PC-3 (cell line): ENCODE results near the gene PHF19. TPM values are rescaled to one million over a fixed set of nuclear protein-coding genes. Genes with fewer than 3 reads are reported as not detected.

ENCODE experiments used
- ATAC-seq: fragments of 200-7000 bp; cut with Tn5 transposase; 2 replicates; pipeline ENCODE4 v1.9.1; 2020; ENCODE audit warnings: mild to moderate bottlenecking, moderate library complexity
- BruUV-seq: library from RNA; stranded (reverse); fragments of 400-500 nt; replicated peaks from 2 replicates; lab custom pipeline; 2021; lab: Mats Ljungman, UMichigan
- CTCF ChIA-PET: fragments of 300-600 bp; sonication (Branson Sonifier 250); formaldehyde crosslinking; loops from one replicate; lab custom pipeline; 2022; ENCODE audit warnings: antibody characterized with exemption; lab: Charles Lee
- POLR2A ChIA-PET: fragments of 300-600 bp; sonication (Branson Sonifier 250); formaldehyde crosslinking; loops from one replicate; lab custom pipeline; 2022; ENCODE audit warnings: antibody characterized with exemption; ENCODE audit not compliant: unreplicated experiment; lab: Charles Lee
- DNase-seq: peaks from one replicate; pipeline ENCODE4 v3.0.0-alpha.2; 2015
- H2AFZ ChIP-seq: fragments of 300-600 bp; sonication (generic); 2 replicates; pipeline ENCODE4 v1.6.0; 2016; ENCODE audit warnings: antibody characterized with exemption, low read length
- H3F3A ChIP-seq: fragments of 300-600 bp; sonication (generic); one replicate; pipeline ENCODE4 v1.6.0; 2017; ENCODE audit warnings: antibody characterized with exemption, low read length, control low read depth, mild to moderate bottlenecking; ENCODE audit not compliant: unreplicated experiment
- H3K27ac ChIP-seq: fragments of 300-600 bp; sonication (generic); 2 replicates; pipeline ENCODE4 v1.5.1; 2016; ENCODE audit warnings: mild to moderate bottlenecking, low read length
- H3K27me3 ChIP-seq: fragments of 300-600 bp; sonication (generic); 2 replicates; pipeline ENCODE4 v1.6.1; 2016; ENCODE audit warnings: low read length, mixed read lengths
- H3K36me3 ChIP-seq: fragments of 300-600 bp; sonication (generic); 2 replicates; pipeline ENCODE4 v1.6.1; 2016; ENCODE audit warnings: low read depth, mixed run types, low read length, mixed read lengths
- H3K4me1 ChIP-seq: fragments of 300-600 bp; sonication (generic); 2 replicates; pipeline ENCODE4 v1.5.1; 2016; ENCODE audit warnings: low read length; ENCODE audit not compliant: insufficient read depth
- H3K4me2 ChIP-seq: fragments of 300-600 bp; sonication (generic); 2 replicates; pipeline ENCODE4 v1.6.0; 2016; ENCODE audit warnings: low read length
- H3K4me3 ChIP-seq: fragments of 300-600 bp; sonication (generic); 2 replicates; pipeline ENCODE4 v1.5.1; 2016; ENCODE audit warnings: mild to moderate bottlenecking, low read length, mixed read lengths
- H3K79me2 ChIP-seq: fragments of 300-600 bp; sonication (generic); 2 replicates; pipeline ENCODE4 v1.6.1; 2017; ENCODE audit warnings: low read length, mixed read lengths
- H3K9ac ChIP-seq: fragments of 300-600 bp; sonication (generic); 2 replicates; pipeline ENCODE4 v1.6.0; 2016; ENCODE audit warnings: mild to moderate bottlenecking, low read length
- H3K9me2 ChIP-seq: fragments of 300-600 bp; sonication (generic); replicated peaks from 2 replicates; pipeline ENCODE4 v1.6.1; 2016; ENCODE audit warnings: mixed run types, low read length, mixed read lengths
- H3K9me3 ChIP-seq: fragments of 300-600 bp; sonication (generic); 2 replicates; pipeline ENCODE4 v1.6.1; 2016; ENCODE audit warnings: low read length, mixed read lengths
- H4K20me1 ChIP-seq: fragments of 300-600 bp; sonication (generic); 2 replicates; pipeline ENCODE4 v1.6.1; 2016; ENCODE audit warnings: low read length, mixed read lengths
- CTCF ChIP-seq: fragments of 300-600 bp; sonication (generic); conservative IDR thresholded peaks from 2 replicates; pipeline ENCODE4 v1.5.1; 2017; ENCODE audit warnings: antibody characterized with exemption, low read depth, mild to moderate bottlenecking, low read length
- EZH2 ChIP-seq: fragments of 300-600 bp; sonication (generic); IDR thresholded peaks from one replicate; pipeline ENCODE4 v1.6.1; 2017; ENCODE audit warnings: antibody characterized with exemption, mild to moderate bottlenecking, low read length; ENCODE audit not compliant: unreplicated experiment
- EZH2phosphoT487 ChIP-seq: fragments of 300-600 bp; sonication (generic); IDR thresholded peaks from 2 replicates; pipeline ENCODE4 v1.6.1; 2018; ENCODE audit warnings: mild to moderate bottlenecking, antibody characterized with exemption, low read length, borderline replicate concordance
- intact Hi-C: fragments of 100-400 bp; cut with micrococcal nuclease; formaldehyde crosslinking; loops from 2 replicates; pipeline ENCODE4 v1.9.0; 2023
- total RNA-seq: library from RNA; depleted of rRNA; stranded (reverse); fragments of >200 nt; gene quantifications from 2 replicates; pipeline ENCODE4 v1.2.3, GENCODE V29; 2014

PHF19 gene
- total RNA-seq, 1 experiment from 2014 or later = 104 TPM

GRCh38 chr9:120815075-120815474 is 61.9 kb downstream of the PHF19 start:
- no peaks in the 10 kb centered on the region for H3K79me2 ChIP-seq
- BruUV-seq = no TSS peak
- no peaks in the 10 kb centered on the region for H3K9me3 ChIP-seq
- H3K4me1 ChIP-seq = no peaks in the 10 kb centered on the region
- CTCF ChIA-PET = no interaction called here
- H3K9ac ChIP-seq = no peak overlapping the region
- H3K9me2 ChIP-seq = no peaks in the 10 kb centered on the region
- POLR2A ChIA-PET = no interaction called here
- no peak for DNase-seq
- peaks cover 24% of the 10 kb centered on the region; the same call in 1 of the 2 replicates for H3K36me3 ChIP-seq
- H3K4me2 ChIP-seq = no peak overlapping the region
- no peaks in the 10 kb centered on the region for H3F3A ChIP-seq
- no peaks in the 10 kb centered on the region for H3K27me3 ChIP-seq
- ATAC-seq = no peak
- no peak overlapping the region for H3K27ac ChIP-seq
- TF ChIP-seq EZH2 (no peak), EZH2phosphoT487 (no peak), CTCF (no peak)
- H2AFZ ChIP-seq = no peak overlapping the region
- intact Hi-C loops = no loop called here
- no peaks in the 10 kb centered on the region for H4K20me1 ChIP-seq
- H3K4me3 ChIP-seq = no peak overlapping the region

GRCh38 chr9:120808931-120809330 is 68.1 kb downstream of the PHF19 start:
- H3K79me2 ChIP-seq = no peaks in the 10 kb centered on the region
- ChIA-PET POLR2A (no interaction called here), CTCF (no interaction called here)
- ATAC-seq (no peak), DNase-seq (no peak)
- no peak overlapping the region for H3K4me3 ChIP-seq
- no peaks in the 10 kb centered on the region for H3F3A ChIP-seq
- H3K27ac ChIP-seq = no peak overlapping the region
- no peak overlapping the region for H2AFZ ChIP-seq
- intact Hi-C loops = no loop called here
- H3K9me2 ChIP-seq = no peaks in the 10 kb centered on the region
- no peak overlapping the region for H3K4me2 ChIP-seq
- H3K27me3 ChIP-seq = no peaks in the 10 kb centered on the region
- H3K4me1 ChIP-seq = no peaks in the 10 kb centered on the region
- TF ChIP-seq CTCF (no peak), EZH2 (no peak), EZH2phosphoT487 (no peak)
- peaks cover 5% of the 10 kb centered on the region; the same call in 1 of the 2 replicates for H3K36me3 ChIP-seq
- no peaks in the 10 kb centered on the region for H3K9me3 ChIP-seq
- no peak overlapping the region for H3K9ac ChIP-seq
- BruUV-seq = no TSS peak
- no peaks in the 10 kb centered on the region for H4K20me1 ChIP-seq

- Histone ChIP-seq H3K27ac (no peak overlapping the region), H3K4me3 (no peak overlapping the region), H3K9me2 (no peaks in the 10 kb centered on the region), H2AFZ (no peak overlapping the region), H3K9ac (no peak overlapping the region), H3F3A (no peaks in the 10 kb centered on the region), H3K4me1 (no peaks in the 10 kb centered on the region), H3K36me3 (peaks cover 5% of the 10 kb centered on the region; the same call in 1 of the 2 replicates), H3K79me2 (no peaks in the 10 kb centered on the region), H3K4me2 (no peak overlapping the region), H3K9me3 (no peaks in the 10 kb centered on the region), H3K27me3 (no peaks in the 10 kb centered on the region), H4K20me1 (no peaks in the 10 kb centered on the region)
- DNase-seq = no peak
- BruUV-seq = no TSS peak
- intact Hi-C loops = no loop called here
- ChIA-PET POLR2A (no interaction called here), CTCF (no interaction called here)
- no peak for ATAC-seq
- TF ChIP-seq CTCF (no peak), EZH2phosphoT487 (no peak), EZH2 (no peak)
Observed at GRCh38 chr9:120807607-120808379, 69.2 kb downstream of the PHF19 start.
